ENCODE measurements around the gene HAUS8.
"Not testable (repeated sequence)": the region's sequence is repeated elsewhere in the genome, so short reads cannot be mapped to it uniquely, and the experiment has no call there.

Gene HAUS8

DNA sequence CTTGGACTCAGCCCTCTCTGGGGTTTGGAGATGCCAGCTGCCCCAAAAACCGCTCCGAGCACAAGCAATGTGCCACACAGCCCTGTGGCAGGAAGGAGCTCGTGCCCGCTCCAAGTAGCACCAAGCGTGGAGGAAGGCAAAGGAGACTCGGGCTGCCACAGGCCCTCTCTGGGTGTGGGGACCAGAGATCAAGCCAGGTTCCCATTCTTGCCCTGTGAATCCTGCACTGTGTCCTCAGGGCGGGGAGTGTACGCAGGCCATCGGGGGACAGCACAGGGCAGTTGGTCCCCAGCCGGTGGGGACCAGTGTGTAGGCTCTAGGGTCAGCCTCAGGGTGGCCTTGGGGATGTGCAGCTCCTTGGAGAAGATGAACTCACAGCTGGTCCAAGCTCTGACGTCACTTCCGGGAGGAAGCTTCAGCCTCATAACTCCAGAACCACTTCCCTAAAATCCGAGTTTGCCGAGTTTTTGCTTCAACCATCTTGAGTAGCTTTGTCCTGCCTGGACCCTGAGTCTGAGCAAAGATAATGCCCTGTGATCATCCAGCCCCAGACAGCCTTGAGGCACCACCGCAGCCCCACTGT lies 39.3 kb downstream of the HAUS8 start:
- DNase-seq (ENCODE audit: low read depth): no peak

DNA sequence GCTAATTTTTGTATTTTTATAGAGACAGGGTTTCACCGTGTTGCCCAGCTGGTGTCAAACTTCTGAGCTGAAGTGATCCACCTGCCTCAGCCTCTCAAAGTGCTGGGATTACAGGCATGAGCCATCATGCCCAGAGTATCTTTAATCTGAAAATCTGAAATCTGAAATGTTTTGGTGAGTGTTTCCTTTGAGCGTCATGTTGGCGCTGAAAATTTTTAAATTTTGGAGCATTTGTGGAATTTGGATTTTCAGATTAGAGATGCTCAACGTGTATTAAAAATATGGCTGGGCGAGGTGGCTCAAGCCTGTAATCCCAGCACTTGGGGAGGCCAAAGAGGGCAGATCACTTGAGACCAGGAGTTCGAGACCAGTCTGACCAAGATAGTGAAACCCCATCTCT lies 43.5 kb downstream of the HAUS8 start:
- DNase-seq (ENCODE audit: low read depth): no peak

DNA sequence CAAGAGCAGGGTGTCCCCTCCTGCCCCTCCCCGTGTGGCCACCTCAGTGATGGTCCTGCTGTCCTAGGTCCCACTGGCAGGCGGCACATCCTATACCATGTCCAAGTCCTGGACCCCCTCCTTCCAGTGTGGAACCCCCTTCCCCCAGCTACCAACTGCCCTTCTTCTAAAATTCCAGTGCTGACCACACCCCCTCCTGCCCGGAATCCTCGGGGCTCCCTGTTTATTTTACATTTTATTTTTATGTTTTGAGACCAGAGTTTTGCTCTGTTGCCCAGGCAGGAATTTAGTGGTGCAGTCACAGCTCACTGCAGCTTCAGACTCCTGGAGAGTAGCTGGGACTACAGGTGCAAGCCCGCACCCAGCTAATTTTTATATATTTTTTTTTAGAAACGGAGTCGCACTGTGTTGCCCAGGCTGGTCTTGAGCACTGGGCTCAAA lies 47.7 kb downstream of the HAUS8 start:
- DNase-seq (ENCODE audit: low read depth): no peak

DNA sequence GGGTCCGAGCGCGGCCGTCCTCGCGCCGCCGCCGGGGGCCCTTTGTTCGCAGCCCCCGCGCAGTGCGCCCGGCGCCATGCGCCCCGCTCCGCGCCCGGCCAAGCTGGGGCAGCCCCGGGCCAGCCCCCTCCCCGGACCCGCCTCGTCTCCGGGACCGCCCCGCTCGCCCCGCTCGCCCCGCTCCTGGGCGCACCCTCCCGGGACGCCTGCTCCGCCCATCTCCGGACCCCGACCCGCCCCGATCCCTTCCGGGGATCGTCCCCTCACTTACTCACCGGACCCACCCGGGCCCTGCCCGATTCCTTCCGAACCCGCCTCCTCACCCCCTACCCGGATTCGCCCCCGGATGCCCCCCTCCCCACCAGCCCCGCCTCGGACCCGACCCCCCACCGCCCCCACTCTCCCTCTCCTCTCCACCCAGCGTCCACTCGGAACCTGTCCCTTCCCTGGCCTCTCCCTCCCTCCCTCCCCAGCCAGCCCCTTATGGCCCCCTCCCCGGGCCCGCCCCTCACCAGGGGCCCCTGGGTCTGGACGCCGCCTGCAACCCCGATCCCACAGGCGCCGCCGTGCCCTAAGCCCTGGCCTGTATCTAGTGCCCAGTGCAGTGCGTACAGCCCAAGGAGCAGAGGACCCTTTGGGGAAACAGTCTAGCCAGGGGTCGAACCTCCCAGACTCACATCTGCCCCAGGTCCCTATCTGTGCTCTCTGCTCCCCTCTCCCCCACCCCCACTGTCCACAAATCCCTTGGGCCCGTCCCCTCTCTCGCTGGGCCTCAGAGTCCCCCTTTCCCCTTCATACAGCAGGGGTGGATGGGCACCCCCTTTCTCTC lies 48.3 kb downstream of the HAUS8 start, which contains the start of gene CPAMD8:
TSS of gene CPAMD8 (minus strand) at position 105 of the 829 bp plus-strand sequence. CDS start 168 bp downstream, outside the sequence.
- no peak for DNase-seq (ENCODE audit: low read depth)

DNA sequence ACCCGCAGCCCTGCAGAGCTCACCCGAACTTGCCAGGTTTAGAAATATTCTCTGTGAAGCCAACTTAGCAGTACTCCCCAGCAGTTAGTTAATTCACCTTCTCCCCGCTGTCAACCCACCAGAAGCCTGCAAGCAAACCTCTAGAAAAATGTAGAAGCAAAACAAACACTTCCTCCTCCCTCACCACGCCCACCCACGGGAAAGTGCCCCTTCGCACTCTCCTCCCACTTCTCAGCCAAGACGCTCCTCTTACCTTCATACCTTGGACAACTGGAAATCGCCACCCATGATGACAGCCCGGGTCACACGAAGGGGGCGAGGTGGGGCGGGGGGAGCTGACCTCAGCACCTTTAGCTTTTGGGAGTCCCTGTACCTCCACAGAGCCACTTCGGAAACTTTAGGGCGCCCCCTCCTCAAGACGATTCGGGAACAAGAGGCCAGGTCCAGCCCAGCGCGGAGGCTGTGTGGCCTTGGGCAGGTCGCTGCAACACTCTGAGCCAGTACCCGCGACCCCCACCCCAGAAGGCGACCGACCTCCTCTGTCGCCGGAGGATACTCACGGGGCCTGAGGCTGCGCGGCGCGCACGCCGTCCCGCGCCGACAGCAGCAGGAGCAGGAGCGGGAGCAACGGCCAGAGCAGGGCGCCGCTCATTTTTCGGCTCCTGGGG lies 49.1 kb downstream of the HAUS8 start:
- no peak for DNase-seq (ENCODE audit: low read depth)

DNA sequence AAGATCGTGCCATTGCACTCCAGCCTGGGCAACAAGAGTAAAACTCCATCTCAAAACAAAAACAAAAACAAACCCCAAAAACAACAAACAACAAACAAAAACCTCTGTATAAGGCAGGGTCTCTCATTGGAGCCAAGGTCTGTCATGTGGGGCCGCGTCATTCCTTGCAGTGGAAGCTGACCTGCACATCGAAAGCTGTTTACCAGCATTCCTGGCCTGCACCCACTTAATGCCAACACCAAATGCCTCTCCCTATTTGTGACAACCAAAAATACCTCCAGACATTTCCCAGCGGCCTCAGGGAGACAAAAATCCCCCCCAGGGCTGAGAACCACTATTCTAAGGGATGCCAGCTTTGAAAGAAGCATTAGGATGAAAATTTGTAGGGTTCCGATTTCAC lies 49.9 kb downstream of the HAUS8 start:
- no peak for DNase-seq (ENCODE audit: low read depth)

DNA sequence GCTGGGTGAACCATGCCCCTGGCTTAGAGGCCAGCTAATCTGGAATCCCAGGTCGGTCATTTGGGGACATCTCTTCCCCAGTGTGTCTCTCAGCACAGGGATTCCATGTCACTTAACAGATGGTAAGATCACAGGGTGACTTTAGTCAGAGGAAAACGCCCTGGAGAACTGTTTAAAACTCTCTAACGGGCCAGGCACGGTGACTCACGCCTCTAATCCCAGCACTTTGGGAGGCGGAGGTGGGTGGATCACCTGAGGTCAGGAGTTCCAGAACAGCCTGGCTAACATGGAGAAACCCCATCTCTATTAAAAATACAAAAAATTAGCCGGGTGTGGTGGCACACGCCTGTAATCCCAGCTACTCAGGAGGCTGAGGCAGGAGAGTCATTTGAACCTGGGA lies 50.3 kb downstream of the HAUS8 start:
- DNase-seq (ENCODE audit: low read depth): not testable (repeated sequence)

DNA sequence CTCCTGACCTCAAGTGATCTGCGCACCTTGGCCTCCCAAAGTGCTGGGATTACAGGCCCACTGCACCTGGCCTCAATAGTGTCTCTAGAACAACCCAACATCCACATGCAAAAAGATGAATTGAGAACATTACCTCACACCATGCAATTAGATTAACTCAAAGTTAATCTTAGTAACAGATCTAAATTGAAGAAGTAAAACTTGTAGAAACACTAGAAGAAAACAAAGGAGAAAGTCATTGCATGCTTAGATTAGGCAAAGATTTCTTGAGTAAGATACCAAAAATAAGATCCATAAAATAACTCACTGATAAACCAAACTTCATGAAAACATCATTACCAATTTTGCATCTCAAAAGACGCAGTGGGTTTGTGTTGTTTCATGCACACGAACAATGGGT lies 51.4 kb downstream of the HAUS8 start:
- no peak for DNase-seq (ENCODE audit: low read depth)

DNA sequence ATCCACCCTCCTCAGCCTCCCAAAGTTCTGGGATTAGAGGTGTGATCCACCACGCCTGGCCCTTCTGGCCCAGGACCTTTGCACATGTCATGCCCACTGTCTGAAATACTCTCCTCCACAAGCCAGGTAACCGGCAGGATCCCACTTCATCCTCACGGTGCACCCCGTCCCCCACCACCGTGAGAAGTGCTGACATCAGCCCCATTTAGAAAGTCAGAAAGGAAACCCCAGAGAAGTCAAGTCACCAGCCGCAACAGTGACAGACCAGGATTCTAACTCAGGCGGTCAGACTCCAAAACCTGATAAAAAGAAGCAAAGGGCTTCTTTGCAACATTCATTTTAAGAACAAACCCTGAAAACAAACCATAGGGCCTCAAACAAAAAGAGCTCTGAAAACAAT lies 52.5 kb downstream of the HAUS8 start:
- no peak for DNase-seq (ENCODE audit: low read depth)

DNA sequence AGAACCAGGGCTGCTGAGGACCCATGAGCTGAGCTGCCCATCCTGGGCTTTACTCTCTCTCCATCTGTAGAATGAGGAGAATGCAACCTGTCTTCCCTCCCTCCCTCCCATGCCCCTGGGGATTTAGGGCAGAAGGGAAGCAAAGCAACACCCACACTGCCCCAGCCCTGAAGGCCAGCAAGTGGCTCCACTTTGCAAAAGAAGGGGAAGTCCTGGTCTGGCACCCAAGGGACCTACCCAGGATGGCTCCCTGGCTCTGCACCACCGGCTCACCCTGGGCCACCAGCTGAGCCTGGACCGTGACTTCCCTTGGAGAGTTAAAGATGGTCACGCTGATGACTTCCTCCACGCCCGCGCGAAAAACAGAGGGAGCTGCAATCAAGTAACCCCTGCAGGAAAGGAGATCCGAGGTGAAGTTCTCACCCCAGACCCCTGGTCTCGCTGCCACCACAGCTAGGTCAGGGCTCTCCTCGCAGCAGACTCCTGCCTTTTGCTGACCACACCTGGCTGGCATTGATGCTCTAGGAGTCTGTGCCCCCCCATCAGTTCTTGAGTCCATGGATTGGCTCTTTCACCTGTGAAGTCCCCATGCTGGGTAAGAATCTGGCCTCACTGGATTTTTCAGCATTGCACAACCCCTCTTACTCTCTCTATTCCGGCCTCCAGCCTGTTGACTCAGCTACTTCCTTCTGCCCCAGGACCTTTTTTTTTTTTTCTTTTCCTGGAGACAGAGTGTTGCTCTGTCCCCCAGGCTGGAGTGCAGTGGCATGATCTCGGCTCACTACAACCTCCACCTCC lies 53.3 kb downstream of the HAUS8 start:
- no peak for DNase-seq (ENCODE audit: low read depth)

DNA sequence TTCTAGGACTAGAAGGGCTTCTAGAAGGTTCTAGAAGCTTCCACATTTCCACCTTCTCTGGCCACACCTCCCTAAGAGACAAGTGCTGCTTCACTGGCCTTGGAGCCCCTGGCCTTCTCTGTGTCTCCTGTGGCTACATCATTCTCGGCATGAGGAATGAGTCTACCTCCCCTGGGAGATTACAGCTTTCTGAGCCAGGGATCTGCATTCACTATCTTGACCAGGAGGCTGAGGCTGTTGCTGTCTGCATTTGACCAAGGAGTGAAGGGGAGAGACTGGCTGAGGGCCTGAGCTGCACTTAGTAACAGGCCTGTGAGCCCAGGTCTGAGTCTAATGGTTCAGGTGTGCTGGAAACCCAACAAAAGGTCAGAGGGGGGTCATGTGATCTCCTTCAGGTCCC lies 53.9 kb downstream of the HAUS8 start:
- no peak for DNase-seq (ENCODE audit: low read depth)

DNA sequence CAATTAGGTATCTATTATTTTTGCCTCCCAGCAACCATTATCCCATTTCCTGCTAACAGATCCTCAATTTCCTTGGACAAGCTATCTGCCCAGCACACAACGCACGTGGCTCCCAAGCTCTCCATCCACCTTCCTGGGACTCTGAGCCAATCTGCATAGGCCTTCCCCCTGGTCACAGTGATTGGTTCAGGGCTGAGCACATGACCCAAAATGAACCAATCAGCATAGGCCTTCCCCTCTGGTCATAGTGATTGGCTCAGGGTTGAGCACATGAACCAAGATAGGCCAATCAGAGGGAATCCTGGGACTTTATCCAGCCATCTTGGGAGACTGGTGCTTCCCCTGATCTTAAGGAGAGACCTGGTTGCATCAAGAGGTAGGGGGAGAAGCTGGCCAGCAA lies 54.4 kb downstream of the HAUS8 start:
- no peak for DNase-seq (ENCODE audit: low read depth)

DNA sequence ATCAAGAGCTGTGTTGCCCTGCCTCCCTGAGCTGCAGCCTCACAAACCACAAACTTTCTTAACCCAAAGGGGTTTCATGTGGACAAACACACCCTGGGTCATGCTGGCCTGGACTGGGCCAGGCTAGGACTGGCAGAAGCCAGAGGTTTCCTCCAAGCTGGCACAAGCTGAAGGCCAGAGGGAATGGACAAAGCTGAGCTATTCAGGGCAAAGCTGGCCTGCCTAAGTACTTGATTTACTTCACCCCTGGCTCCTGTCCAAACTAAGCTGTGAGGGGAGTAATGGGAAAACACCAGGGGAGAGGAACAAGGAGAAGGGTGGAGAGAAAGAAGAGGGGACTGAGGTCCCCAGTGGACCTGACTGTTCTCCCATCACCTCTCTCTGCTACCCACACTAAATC lies 54.9 kb downstream of the HAUS8 start:
- DNase-seq (ENCODE audit: low read depth): no peak

DNA sequence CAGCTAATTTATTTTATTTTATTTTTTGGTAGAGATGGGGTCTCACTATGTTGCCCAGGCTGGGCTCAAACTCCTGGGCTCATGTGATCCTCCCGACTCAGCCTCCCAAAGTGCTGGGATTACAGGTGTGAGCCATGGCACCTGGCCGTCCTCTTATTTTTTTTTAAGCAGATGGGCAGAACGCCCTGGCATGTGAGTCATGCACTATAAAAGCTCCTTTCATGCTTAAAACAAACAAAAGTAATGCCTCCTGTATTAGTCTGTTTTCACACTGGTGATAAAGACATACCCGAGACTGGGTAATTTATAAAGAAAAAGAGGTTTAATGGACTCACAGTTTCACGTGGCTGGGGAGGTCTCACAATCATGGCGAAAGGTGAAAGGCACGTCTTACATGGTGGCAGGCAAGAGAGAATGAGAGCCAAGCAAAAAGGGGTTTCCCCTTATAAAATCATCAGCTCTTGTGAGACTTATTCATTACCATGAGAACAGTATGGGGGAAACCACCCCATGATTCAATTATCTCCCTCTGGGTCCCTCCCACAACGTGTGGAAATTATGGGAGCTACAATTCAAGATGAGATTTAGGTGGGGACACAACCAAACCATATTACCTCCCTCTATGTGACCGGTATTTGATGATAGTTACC lies 60.9 kb downstream of the HAUS8 start:
- DNase-seq (ENCODE audit: low read depth): not testable (repeated sequence)

DNA sequence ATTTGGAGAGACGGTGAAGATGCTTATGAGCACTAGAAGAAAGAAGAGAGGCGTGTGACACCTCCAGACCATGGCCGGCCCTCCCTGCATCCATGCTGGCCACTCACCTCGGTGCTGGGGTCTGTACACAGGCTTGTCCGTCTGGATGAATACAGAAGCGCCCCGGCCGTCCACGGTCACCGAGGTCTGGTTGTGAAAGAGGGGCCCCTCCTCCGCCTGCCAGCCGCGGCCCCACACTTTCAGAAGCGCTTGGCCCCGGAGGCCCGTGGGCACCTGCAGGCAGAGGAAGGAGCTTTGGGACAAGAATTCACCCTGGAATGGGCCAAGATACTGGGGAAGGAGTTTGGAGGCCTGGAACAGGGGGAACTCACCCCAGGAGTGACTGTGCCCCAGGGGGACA lies 63.8 kb downstream of the HAUS8 start:
- no peak for DNase-seq (ENCODE audit: low read depth)

DNA sequence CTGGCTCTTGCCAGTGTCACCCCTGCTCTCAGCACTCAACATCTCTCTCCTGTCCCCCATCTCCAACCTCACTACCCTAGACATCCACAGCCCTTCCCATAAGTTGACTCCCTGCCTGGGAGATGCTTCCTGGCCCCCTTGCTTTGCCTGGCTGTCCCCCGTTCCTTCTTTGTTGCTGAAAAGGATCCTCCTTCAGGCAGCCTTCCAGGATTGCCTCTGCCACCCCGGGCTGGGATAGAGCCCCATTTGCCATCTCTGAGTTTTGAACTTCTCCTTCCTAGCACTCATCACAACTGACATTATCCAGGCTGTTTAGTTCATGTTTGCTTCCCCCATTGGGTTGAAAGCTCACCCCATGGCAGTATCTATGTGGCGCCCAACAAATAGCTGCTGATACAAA lies 68.7 kb downstream of the HAUS8 start:
- no peak for DNase-seq (ENCODE audit: low read depth)

DNA sequence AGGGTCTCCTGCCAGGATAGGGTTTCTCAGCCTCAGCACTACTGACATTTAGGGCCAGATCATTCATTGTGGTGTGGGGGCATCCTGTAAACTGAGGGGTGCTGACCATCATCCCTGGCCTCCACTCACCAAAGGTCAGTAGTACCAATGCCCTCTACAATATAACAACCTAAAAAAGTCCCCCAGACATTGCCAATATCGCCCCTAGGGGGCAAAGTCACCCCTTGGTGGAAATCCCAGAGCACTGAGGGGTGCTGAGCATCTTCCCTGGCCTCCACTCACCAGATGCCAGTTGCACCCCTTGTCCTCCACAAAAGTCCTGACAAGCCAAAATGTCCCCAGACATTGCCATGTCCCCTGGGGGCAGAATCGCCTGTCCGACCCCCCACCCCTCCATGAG lies 70.3 kb downstream of the HAUS8 start:
- DNase-seq (ENCODE audit: low read depth): no peak

DNA sequence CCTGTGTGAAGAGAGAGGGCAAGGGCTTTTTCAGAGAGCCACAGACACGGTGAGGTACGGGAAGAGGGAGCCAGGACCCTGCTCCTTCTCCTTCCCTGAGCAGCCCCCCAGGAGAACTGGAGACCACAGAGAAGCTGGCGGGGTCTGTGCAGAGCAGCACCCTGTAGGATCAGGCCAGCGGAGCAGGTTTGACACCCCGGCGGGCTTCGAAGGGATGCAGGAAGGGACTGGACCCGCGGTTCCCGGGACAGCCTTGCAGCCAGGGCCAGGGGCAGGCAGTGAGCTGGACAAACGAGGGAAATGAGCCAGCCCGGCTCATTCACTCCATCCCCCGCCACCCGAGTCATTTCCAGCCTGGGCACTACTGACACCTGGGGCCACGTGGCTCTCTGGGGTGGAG lies 70.9 kb downstream of the HAUS8 start:
- DNase-seq (ENCODE audit: low read depth): no peak

DNA sequence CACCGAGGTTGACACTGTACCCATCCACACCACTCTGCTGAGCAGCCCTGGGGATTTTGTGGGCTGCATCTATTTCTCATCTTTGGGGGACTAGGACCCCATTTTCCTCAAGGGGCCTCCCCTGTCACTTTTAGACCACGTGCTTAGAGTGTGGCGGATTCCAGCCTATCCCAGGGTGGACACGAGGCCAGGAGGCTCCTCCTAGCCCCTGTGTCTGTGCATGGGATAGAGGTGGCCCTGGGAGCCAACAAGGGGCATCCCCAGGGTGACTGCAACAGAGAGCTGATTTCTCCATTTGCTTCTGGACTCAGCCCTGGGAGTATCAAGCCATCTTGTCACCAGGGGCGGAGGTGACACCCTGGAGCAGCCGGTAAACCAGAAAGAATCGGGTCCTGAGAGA lies 72.8 kb downstream of the HAUS8 start:
- DNase-seq (ENCODE audit: low read depth): no peak

DNA sequence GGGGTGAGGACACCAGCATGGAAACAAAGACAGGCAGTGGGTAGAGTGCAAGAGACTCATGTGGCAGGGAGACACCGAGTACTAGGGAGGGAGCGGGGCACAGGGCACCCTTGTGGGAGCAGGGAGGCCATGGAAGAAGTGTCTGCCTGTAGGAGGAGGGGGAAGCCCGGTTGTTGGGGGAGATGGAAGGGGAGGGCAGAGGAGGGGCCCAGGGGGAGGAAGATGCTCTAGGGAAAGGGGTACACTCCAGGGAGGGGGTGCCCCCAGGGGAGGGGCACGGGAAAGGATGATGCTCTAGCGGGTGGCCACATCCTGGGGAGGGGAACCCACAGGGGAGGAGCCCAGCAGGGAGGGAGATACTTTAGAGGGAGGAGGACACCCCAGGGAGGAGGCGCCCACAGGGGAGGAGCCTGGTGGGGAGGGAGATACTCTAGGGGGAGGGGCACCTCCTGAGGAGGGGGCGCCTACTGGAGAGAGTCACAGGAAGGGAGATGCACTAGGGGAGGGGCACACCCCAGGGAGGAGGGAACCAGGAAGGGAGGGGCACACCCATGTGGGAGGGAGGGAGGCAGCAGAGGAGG lies 73.6 kb downstream of the HAUS8 start:
- no peak for DNase-seq (ENCODE audit: low read depth)

Measured in fibroblast of the conjunctiva (primary cell).